ENCODE data around the gene TCEA2.

TCEA2 gene

DNA sequence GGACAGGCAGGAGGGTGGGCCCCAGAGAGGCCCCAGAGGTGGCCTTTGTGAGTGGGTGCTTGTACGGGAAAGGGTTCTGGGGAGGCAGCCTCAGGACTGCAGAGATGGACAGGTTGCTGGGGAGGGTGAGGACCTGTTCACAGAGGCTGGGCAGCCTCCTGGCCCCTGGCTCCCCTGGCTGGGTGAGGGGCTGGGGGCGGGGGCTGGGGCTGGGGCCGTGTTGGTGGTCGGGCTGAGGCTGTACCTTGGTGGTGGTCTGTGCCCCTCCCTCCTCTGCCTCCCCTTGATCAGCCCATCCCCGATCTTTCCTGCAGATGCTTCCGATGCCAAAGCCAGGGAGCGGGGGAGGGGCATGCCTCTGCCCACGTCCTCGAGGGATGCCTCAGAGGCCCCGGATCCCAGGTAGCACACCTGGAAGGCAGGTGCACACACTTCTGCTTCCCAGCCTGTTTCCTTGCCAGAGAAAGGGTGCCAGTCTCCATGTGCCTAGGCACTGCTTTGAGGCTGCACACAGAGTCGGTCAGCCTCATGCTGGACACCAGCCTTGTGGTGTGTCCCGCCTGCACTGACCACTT, 4.8 kb downstream of the TCEA2 start:
- DNase-seq (ENCODE audit: low read depth in 2 of 2): no peak
- no peak overlapping the region for H3K4me3 ChIP-seq (replicated peaks in 1 of 2; ENCODE audit: low read depth in 2 of 2, low read length in 2 of 2)
- TF ChIP-seq, protein P1, sequence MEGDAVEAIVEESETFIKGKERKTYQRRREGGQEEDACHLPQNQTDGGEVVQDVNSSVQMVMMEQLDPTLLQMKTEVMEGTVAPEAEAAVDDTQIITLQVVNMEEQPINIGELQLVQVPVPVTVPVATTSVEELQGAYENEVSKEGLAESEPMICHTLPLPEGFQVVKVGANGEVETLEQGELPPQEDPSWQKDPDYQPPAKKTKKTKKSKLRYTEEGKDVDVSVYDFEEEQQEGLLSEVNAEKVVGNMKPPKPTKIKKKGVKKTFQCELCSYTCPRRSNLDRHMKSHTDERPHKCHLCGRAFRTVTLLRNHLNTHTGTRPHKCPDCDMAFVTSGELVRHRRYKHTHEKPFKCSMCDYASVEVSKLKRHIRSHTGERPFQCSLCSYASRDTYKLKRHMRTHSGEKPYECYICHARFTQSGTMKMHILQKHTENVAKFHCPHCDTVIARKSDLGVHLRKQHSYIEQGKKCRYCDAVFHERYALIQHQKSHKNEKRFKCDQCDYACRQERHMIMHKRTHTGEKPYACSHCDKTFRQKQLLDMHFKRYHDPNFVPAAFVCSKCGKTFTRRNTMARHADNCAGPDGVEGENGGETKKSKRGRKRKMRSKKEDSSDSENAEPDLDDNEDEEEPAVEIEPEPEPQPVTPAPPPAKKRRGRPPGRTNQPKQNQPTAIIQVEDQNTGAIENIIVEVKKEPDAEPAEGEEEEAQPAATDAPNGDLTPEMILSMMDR (IDR thresholded peaks at IDR 0.05; ENCODE audit: low read depth, low read length): no peak

GRCh38 chr20:64068386-64069208, 5.6 kb downstream of the TCEA2 start:
- TF ChIP-seq, protein P1 (IDR thresholded peaks at IDR 0.05; ENCODE audit: low read depth, low read length): no peak
- H3K4me3 ChIP-seq (replicated peaks in 1 of 2; ENCODE audit: low read depth in 2 of 2, low read length in 2 of 2): no peak overlapping the region
- DNase-seq (ENCODE audit: low read depth in 2 of 2): no peak

GRCh38 chr20:64069209-64069613, 6.2 kb downstream of the TCEA2 start:
- DNase-seq (ENCODE audit: low read depth in 2 of 2): no peak
- TF ChIP-seq, protein P1 (IDR thresholded peaks at IDR 0.05; ENCODE audit: low read depth, low read length): no peak
- no peak overlapping the region for H3K4me3 ChIP-seq (replicated peaks in 1 of 2; ENCODE audit: low read depth in 2 of 2, low read length in 2 of 2)

- no peak for DNase-seq (ENCODE audit: low read depth in 2 of 2)
- H3K4me3 ChIP-seq (replicated peaks in 1 of 2; ENCODE audit: low read depth in 2 of 2, low read length in 2 of 2): no peak overlapping the region
- TF ChIP-seq, protein P1 (IDR thresholded peaks at IDR 0.05; ENCODE audit: low read depth, low read length): peak; percentile 82
These were observed 6.7 kb downstream of the TCEA2 start for GRCh38 chr20:64069614-64070243.

- DNase-seq (ENCODE audit: low read depth in 2 of 2): no peak
These were observed 7.4 kb downstream of the TCEA2 start for GRCh38 chr20:64070244-64070993.

More at GRCh38 chr20:64070244-64070993, 7.4 kb downstream of the TCEA2 start:
- H3K4me3 ChIP-seq (replicated peaks in 1 of 2; ENCODE audit: low read depth in 2 of 2, low read length in 2 of 2): no peak overlapping the region
- TF ChIP-seq, protein P1 (IDR thresholded peaks at IDR 0.05; ENCODE audit: low read depth, low read length): no peak

All from cardiac fibroblast (primary cell).